ENCODE results near the gene CPTP. TPM values are rescaled to one million over a fixed set of nuclear protein-coding genes. Genes with fewer than 3 reads are reported as not detected.
A peak's percentile ranks its signal among the peaks of the same experiment; 100 is the strongest.

CPTP gene
- total and polyA plus RNA-seq, 10 of the 15 experiments (the other 5 are each of a cell fraction or from before 2014, with no cell fraction given): 0.06 to 24.3 (median 10.0) TPM

DNA sequence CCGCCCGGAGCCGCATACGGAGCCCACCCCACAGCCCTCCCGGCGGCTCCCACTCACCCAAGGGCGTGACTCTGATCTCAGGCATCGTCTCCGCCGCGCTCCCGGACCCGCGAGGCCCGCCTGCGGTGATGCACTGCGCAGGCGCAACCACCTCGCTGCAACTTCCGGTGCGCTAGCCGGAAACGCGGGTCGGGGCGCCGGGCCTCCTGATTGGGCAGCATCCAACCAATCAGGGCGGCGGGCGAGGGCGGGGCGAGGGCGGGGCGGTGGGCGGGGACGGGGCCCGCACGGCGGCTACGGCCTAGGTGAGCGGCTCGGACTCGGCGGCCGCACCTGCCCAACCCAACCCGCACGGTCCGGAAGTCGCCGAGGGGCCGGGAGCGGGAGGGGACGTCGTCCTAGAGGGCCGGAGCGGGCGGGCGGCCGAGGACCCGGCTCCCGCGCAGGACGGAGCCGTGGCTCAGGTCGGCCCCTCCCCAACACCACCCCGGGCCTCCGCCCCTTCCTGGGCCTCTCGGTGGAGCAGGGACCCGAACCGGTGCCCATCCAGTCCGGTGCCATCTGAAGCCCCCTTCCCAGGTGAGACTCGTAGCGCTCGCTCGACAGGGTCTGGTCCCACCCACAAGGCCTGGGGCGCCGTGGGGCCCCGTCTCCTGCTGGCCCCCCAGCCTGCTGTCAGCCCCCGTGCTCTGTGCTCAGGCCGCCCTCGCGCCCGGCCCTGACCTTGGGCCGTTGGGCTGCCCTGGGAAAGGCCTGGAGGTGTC, at the start of gene CPTP, which contains the start of gene INTS11 (continued):
- TF ChIP-seq TARDBP (IDR thresholded peaks at IDR 0.05; ENCODE audit: borderline replicate concordance) (no peak), JUND (IDR thresholded peaks at IDR 0.05; ENCODE audit: low read depth, low read length) (no peak), NR2C2 (IDR thresholded peaks at IDR 0.05; ENCODE audit: borderline replicate concordance, control insufficient read depth, insufficient read length, low read depth) (no peak), MEF2A (IDR thresholded peaks at IDR 0.05; ENCODE audit: insufficient read depth, low read depth, low read length) (no peak), SMAD1 (IDR thresholded peaks at IDR 0.05; ENCODE audit: low read depth, partially characterized antibody) (no peak), TBL1XR1 (IDR thresholded peaks at IDR 0.05; ENCODE audit: low read depth, low read length) (no peak), NFYA (IDR thresholded peaks at IDR 0.05; ENCODE audit: borderline replicate concordance, low read depth, low read length) (no peak), GABPA (IDR thresholded peaks at IDR 0.05; ENCODE audit: low read depth) (peak; percentile 84), CHD4 (IDR thresholded peaks at IDR 0.05) (no peak), WRNIP1 (IDR thresholded peaks at IDR 0.05; ENCODE audit: borderline replicate concordance, low read depth, low read length) (no peak), ATF7 (IDR thresholded peaks at IDR 0.05; ENCODE audit: low read depth) (no peak), RAD21 (IDR thresholded peaks at IDR 0.05; ENCODE audit: insufficient read depth, low read depth, low read length) (no peak), JUNB (IDR thresholded peaks at IDR 0.05) (no peak)
- TF ChIP-seq, protein P1, sequence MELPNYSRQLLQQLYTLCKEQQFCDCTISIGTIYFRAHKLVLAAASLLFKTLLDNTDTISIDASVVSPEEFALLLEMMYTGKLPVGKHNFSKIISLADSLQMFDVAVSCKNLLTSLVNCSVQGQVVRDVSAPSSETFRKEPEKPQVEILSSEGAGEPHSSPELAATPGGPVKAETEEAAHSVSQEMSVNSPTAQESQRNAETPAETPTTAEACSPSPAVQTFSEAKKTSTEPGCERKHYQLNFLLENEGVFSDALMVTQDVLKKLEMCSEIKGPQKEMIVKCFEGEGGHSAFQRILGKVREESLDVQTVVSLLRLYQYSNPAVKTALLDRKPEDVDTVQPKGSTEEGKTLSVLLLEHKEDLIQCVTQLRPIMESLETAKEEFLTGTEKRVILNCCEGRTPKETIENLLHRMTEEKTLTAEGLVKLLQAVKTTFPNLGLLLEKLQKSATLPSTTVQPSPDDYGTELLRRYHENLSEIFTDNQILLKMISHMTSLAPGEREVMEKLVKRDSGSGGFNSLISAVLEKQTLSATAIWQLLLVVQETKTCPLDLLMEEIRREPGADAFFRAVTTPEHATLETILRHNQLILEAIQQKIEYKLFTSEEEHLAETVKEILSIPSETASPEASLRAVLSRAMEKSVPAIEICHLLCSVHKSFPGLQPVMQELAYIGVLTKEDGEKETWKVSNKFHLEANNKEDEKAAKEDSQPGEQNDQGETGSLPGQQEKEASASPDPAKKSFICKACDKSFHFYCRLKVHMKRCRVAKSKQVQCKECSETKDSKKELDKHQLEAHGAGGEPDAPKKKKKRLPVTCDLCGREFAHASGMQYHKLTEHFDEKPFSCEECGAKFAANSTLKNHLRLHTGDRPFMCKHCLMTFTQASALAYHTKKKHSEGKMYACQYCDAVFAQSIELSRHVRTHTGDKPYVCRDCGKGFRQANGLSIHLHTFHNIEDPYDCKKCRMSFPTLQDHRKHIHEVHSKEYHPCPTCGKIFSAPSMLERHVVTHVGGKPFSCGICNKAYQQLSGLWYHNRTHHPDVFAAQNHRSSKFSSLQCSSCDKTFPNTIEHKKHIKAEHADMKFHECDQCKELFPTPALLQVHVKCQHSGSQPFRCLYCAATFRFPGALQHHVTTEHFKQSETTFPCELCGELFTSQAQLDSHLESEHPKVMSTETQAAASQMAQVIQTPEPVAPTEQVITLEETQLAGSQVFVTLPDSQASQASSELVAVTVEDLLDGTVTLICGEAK (IDR thresholded peaks at IDR 0.05; ENCODE audit: borderline replicate concordance): peak; percentile 76
- TF ChIP-seq, protein P2, sequence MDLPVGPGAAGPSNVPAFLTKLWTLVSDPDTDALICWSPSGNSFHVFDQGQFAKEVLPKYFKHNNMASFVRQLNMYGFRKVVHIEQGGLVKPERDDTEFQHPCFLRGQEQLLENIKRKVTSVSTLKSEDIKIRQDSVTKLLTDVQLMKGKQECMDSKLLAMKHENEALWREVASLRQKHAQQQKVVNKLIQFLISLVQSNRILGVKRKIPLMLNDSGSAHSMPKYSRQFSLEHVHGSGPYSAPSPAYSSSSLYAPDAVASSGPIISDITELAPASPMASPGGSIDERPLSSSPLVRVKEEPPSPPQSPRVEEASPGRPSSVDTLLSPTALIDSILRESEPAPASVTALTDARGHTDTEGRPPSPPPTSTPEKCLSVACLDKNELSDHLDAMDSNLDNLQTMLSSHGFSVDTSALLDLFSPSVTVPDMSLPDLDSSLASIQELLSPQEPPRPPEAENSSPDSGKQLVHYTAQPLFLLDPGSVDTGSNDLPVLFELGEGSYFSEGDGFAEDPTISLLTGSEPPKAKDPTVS (IDR thresholded peaks at IDR 0.05; ENCODE audit: low read depth, low read length): no peak
- TF ChIP-seq, protein P3, sequence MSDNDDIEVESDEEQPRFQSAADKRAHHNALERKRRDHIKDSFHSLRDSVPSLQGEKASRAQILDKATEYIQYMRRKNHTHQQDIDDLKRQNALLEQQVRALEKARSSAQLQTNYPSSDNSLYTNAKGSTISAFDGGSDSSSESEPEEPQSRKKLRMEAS (IDR thresholded peaks at IDR 0.05; ENCODE audit: low read depth, low read length): no peak; the same call in 1 of the 2 replicates
- TF ChIP-seq, protein P4, sequence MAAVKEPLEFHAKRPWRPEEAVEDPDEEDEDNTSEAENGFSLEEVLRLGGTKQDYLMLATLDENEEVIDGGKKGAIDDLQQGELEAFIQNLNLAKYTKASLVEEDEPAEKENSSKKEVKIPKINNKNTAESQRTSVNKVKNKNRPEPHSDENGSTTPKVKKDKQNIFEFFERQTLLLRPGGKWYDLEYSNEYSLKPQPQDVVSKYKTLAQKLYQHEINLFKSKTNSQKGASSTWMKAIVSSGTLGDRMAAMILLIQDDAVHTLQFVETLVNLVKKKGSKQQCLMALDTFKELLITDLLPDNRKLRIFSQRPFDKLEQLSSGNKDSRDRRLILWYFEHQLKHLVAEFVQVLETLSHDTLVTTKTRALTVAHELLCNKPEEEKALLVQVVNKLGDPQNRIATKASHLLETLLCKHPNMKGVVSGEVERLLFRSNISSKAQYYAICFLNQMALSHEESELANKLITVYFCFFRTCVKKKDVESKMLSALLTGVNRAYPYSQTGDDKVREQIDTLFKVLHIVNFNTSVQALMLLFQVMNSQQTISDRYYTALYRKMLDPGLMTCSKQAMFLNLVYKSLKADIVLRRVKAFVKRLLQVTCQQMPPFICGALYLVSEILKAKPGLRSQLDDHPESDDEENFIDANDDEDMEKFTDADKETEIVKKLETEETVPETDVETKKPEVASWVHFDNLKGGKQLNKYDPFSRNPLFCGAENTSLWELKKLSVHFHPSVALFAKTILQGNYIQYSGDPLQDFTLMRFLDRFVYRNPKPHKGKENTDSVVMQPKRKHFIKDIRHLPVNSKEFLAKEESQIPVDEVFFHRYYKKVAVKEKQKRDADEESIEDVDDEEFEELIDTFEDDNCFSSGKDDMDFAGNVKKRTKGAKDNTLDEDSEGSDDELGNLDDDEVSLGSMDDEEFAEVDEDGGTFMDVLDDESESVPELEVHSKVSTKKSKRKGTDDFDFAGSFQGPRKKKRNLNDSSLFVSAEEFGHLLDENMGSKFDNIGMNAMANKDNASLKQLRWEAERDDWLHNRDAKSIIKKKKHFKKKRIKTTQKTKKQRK (IDR thresholded peaks at IDR 0.05; ENCODE audit: low read depth, low read length): no peak
- TF ChIP-seq, protein P5, sequence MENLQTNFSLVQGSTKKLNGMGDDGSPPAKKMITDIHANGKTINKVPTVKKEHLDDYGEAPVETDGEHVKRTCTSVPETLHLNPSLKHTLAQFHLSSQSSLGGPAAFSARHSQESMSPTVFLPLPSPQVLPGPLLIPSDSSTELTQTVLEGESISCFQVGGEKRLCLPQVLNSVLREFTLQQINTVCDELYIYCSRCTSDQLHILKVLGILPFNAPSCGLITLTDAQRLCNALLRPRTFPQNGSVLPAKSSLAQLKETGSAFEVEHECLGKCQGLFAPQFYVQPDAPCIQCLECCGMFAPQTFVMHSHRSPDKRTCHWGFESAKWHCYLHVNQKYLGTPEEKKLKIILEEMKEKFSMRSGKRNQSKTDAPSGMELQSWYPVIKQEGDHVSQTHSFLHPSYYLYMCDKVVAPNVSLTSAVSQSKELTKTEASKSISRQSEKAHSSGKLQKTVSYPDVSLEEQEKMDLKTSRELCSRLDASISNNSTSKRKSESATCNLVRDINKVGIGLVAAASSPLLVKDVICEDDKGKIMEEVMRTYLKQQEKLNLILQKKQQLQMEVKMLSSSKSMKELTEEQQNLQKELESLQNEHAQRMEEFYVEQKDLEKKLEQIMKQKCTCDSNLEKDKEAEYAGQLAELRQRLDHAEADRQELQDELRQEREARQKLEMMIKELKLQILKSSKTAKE (IDR thresholded peaks at IDR 0.05; ENCODE audit: low read depth, poor library complexity, severe bottlenecking): no peak

All from GM12878 (cell line).